Spleen (tissue), 11 donors: ENCODE measurements around the gene NDUFB10. TPM values are rescaled to one million over a fixed set of nuclear protein-coding genes. Genes with fewer than 3 reads are reported as not detected.

Source experiments
- DNase-seq: peaks from one replicate; pipeline ENCODE4 v3.0.0-alpha.2; 2020
- H3K27ac ChIP-seq, 8 donors: fragments of 200-600 bp; sonication (generic) in 7 of 8; 1 replicate in 4 of 8; 2 replicates in 4 of 8; pipeline versions ENCODE4 v1.5.0 to v1.8.0; 2016 to 2021; ENCODE audit warnings: inconsistent platforms in 4 of 8, mild to moderate bottlenecking in 4 of 8, moderate library complexity in 1 of 8
- H3K27me3 ChIP-seq, 7 donors: fragments of 200-600 bp; sonication (generic) in 6 of 7; replicated peaks in 1 of 7; 1 replicate in 4 of 7; 2 replicates in 3 of 7; pipeline versions ENCODE4 v1.5.0 to v1.8.0; 2016 to 2021; ENCODE audit warnings: inconsistent platforms in 3 of 7, mild to moderate bottlenecking in 1 of 7
- H3K36me3 ChIP-seq, 6 donors: fragments of 200-600 bp; sonication (generic) in 5 of 6; 1 replicate in 4 of 6; 2 replicates in 2 of 6; pipeline versions ENCODE4 v1.5.0 to v1.8.0; 2016 to 2021; ENCODE audit warnings: inconsistent platforms in 2 of 6
- H3K4me1 ChIP-seq, 6 donors: fragments of 200-600 bp; sonication (generic) in 5 of 6; 1 replicate in 3 of 6; 2 replicates in 3 of 6; pipeline versions ENCODE4 v1.5.0 to v1.8.0; 2016 to 2021; ENCODE audit warnings: inconsistent platforms in 3 of 6
- H3K4me3 ChIP-seq, 8 donors: fragments of 200-600 bp; sonication (generic) in 7 of 8; 1 replicate in 4 of 8; 2 replicates in 4 of 8; pipeline versions ENCODE4 v1.5.0 to v1.8.0; 2016 to 2021; ENCODE audit warnings: inconsistent platforms in 4 of 8, mild to moderate bottlenecking in 4 of 8, moderate library complexity in 2 of 8
- H3K9me3 ChIP-seq, 8 donors: fragments of 200-600 bp; sonication (generic) in 7 of 8; 1 replicate in 4 of 8; 2 replicates in 4 of 8; pipeline versions ENCODE4 v1.5.0 to v1.8.0; 2016 to 2021; ENCODE audit warnings: inconsistent platforms in 4 of 8
- CTCF ChIP-seq, 11 experiments: fragments of 200-600 bp in 7 of 11; fragments of 450-650 bp in 4 of 11; sonication (generic) in 4 of 11; IDR thresholded peaks in 8 of 11; conservative IDR thresholded peaks in 3 of 11; 1 replicate in 7 of 11; 2 replicates in 4 of 11; pipeline versions ENCODE4 v1.4.0 to v1.8.0; 2016 to 2021; ENCODE audit warnings: antibody characterized with exemption in 11 of 11, inconsistent platforms in 4 of 11, mild to moderate bottlenecking in 1 of 11
- POLR2A ChIP-seq, 3 donors: fragments of 450-650 bp; IDR thresholded peaks; one replicate each; pipeline ENCODE4 v1.5.1; 2017; ENCODE audit warnings: antibody characterized with exemption in 3 of 3, mild to moderate bottlenecking in 1 of 3
- POLR2AphosphoS5 ChIP-seq, 3 donors: sonication (generic); formaldehyde crosslinking; IDR thresholded peaks; one replicate each; pipeline ENCODE4 v1.5.1; 2017; ENCODE audit warnings: antibody characterized with exemption in 3 of 3
- WGBS, 5 donors: extraction: QIAGEN DNeasy Blood & Tissue Kit in 3 of 5; methylation state at CpG; one replicate each; pipeline versions ENCODE4 v1.1.5 to v1.1.7; 2013 to 2018; 5-methylcytosine and 5-hydroxymethylcytosine counted together
- intact Hi-C: fragments of 100-400 bp; cut with DNase I; formaldehyde crosslinking; loops from one replicate; pipeline ENCODE4 v1.15.0; 2023; ENCODE audit warnings: low total_unique reads
- polyA plus RNA-seq, 3 donors: library from polyadenylated mRNA; stranded (reverse); fragments of 200-250 nt; gene quantifications; one replicate each; pipeline ENCODE4 v1.2.1, GENCODE V29; 2013
- total RNA-seq, 7 donors: library from RNA; depleted of rRNA in 3 of 7; stranded (reverse); fragments of >200 nt in 3 of 7; fragmentation: NEBNext Ultra II Directional in 4 of 7; extraction: Animal tissue kit (Norgen Biotek cat#: 25700) in 4 of 7; gene quantifications; one replicate each; pipeline versions ENCODE4 v1.1.0 to v1.2.1, GENCODE V29; 2016 to 2021
- donor health status: healthy with polysubstance abuse.
- donor health status: DM: no; HTN: no; CAD: no; lungs with moderate emphysema.
- donor health status: DM: no; HTN: no; CAD: no.
- donor health status: Bipolar disorder and iron deficiency.
- donor health status: healthy.
- donor health status: DM: no; HTN: no; CAD: no.
- donor health status: DM: yes; HTN: yes; CAD: no.

Gene NDUFB10
- total and polyA plus RNA-seq, 10 donors = 69.3 to 225 (median 137) TPM

- Histone ChIP-seq H3K9me3 (no peaks in the 10 kb centered on the region), H3K36me3 (peaks cover 0 to 32% (median 26%) of the 10 kb centered on the region in 6 donors), H3K27me3 (peaks cover 0 to 10% (median 0%) of the 10 kb centered on the region in 7 donors), H3K27ac (peak overlapping the region in 6 of 8 donors; percentile 82 to 99 (median 90)), H3K4me3 (peak overlapping the region in 6 of 8 donors; percentile 66 to 95 (median 84)), H3K4me1 (peaks cover 20 to 54% (median 50%) of the 10 kb centered on the region in 6 donors)
- DNase-seq = peak; percentile 82
- intact Hi-C loops = no loop called here
- TF ChIP-seq CTCF (IDR thresholded peaks at IDR 0.05 in 8 of 11, conservative IDR thresholded peaks at IDR 0.05 in 3 of 11) (no peak), POLR2A (IDR thresholded peaks at IDR 0.05) (no peak), POLR2AphosphoS5 (IDR thresholded peaks at IDR 0.05) (no peak)
- WGBS, 5 donors = 40 to 43% (median 42%) methylated on average over 10 to 14 of the region's 14 CpGs
Measured at GRCh38 chr16:1958715-1959268, 546 bp upstream of the NDUFB10 start.

GRCh38 chr16:1960665-1961630 lies 1.6 kb downstream of the NDUFB10 start:
- intact Hi-C loops = no loop called here
- DNase-seq = peak; percentile 76
- H3K27me3 ChIP-seq = no peaks in the 10 kb centered on the region
- H3K27ac ChIP-seq = peak overlapping the region in 6 of 8 donors; percentile 34 to 99 (median 90)
- H3K4me3 ChIP-seq = peak overlapping the region in 7 of 8 donors; percentile 66 to 95 (median 79)
- peaks cover 25 to 70% (median 62%) of the 10 kb centered on the region in 6 donors for H3K4me1 ChIP-seq
- WGBS, 5 donors = 42 to 53% (median 46%) methylated on average over 17 to 20 of the region's 20 CpGs
- TF ChIP-seq POLR2A (IDR thresholded peaks at IDR 0.05) (no peak), POLR2AphosphoS5 (IDR thresholded peaks at IDR 0.05) (peak; percentile 50 to 72 (median 69)), CTCF (IDR thresholded peaks at IDR 0.05 in 8 of 11, conservative IDR thresholded peaks at IDR 0.05 in 3 of 11) (no peak)
- peaks cover 0 to 33% (median 26%) of the 10 kb centered on the region in 6 donors for H3K36me3 ChIP-seq
- no peaks in the 10 kb centered on the region for H3K9me3 ChIP-seq

GRCh38 chr16:1961651-1962067 lies 2.3 kb downstream of the NDUFB10 start:
- peak overlapping the region in 1 of 8 donors; percentile 94 for H3K4me3 ChIP-seq
- intact Hi-C loops = no loop called here
- H3K27me3 ChIP-seq = no peaks in the 10 kb centered on the region
- H3K4me1 ChIP-seq = peaks cover 28 to 77% (median 67%) of the 10 kb centered on the region in 6 donors
- TF ChIP-seq POLR2A (IDR thresholded peaks at IDR 0.05) (no peak), CTCF (IDR thresholded peaks at IDR 0.05 in 8 of 11, conservative IDR thresholded peaks at IDR 0.05 in 3 of 11) (no peak), POLR2AphosphoS5 (IDR thresholded peaks at IDR 0.05) (no peak)
- 45 to 66% (median 56%) methylated on average over 4 to 6 of the region's 6 CpGs for WGBS, 5 donors
- peaks cover 0 to 38% (median 26%) of the 10 kb centered on the region in 6 donors for H3K36me3 ChIP-seq
- H3K27ac ChIP-seq = peak overlapping the region in 4 of 8 donors; percentile 88 to 99 (median 96)
- DNase-seq = peak; percentile 72
- no peaks in the 10 kb centered on the region for H3K9me3 ChIP-seq
